Daoy (cell line): Measurements from ENCODE around the gene VAPA. TPM values are rescaled to one million over a fixed set of nuclear protein-coding genes. Genes with fewer than 3 reads are reported as not detected.

Experiments used
- DNase-seq: peaks from one replicate; pipeline ENCODE4 v3.0.0-alpha.2; 2015; ENCODE audit warnings: low read depth
- total RNA-seq: library from RNA; depleted of rRNA; stranded (reverse); fragments of >200 nt; shearing (Covaris generic); gene quantifications from 2 replicates; pipeline ENCODE4 v1.2.3, GENCODE V29; 2014

Gene VAPA
- total RNA-seq, 1 experiment from 2014 or later, result 323 TPM

DNA sequence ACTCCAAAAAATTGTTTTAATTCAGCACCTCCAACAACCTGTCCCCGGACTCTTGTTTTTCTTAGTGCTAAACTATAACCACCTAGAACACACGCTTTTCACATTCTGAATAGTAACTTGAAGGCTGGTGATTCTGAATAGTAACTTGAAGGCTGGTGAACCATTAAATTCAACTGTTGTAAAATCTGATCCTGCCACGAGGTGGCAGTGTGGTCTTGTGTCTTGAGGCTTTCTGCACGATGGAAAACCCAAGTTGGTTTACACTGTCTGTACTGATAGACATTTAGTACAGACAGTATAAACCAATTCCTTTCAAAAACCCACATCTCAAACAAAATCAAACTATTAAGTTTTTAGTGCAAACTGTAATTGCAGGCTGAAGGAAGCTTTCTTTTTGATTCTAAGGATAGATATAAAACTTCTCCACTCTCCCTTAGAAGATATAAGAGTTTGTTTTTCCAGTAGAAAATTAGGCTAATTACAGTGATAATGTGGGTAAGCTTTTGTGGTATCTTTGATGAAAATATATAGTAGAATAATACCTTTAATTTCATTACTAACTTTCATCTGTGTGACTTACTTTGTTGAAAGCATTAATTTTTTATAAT is 57.6 kb downstream of the VAPA start:
- DNase-seq, result peak; percentile 54

DNA sequence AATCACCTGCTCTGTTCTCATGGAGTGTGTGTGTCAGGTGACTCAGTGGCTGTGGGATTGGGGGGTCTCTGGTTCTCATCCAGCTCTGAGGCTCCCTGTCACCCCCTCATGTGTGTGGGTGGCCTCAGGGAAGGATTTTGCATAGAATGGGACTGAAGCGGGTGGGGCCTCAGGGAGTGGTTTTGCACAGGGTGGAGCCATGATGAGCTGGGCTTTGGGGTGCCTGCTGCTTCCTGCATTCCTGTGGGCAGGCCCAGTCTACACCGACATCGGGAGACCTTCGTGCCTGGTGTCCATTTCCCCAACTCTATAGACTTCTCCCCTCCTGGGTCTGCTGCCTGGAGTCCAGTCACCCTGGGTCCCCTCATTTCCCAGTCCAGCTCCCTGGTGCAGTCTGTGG is 59.7 kb downstream of the VAPA start:
- no peak for DNase-seq

DNA sequence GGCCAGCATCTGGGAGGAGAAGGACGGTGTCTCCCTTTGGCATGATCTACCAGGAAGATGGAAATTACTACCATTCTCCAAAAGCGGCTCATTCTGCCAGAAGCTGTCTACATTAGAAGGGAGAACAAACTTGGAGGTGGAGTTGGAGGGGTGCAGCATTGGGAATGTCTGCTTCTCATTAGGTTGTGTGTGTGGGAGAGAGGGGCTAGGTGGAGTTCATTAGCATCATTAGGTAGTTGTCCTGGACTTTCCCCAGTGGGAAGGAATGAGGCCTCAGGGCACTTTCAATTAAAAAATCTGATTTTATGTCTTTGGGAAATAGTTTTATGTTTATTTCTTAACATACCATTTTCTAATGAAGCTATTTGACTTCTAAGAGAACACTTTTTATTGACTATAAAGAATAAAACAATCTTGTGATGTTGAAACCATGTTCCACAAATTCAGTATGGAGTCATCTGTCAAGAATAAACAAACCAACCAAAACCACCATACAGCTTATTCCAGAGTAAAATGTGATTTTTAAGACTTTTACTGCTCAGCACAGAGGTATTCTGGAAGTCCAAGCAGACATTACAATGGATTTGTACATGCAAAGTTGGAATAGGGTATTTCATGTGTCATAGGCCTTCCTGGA is 60.6 kb downstream of the VAPA start:
- DNase-seq, result no peak

DNA sequence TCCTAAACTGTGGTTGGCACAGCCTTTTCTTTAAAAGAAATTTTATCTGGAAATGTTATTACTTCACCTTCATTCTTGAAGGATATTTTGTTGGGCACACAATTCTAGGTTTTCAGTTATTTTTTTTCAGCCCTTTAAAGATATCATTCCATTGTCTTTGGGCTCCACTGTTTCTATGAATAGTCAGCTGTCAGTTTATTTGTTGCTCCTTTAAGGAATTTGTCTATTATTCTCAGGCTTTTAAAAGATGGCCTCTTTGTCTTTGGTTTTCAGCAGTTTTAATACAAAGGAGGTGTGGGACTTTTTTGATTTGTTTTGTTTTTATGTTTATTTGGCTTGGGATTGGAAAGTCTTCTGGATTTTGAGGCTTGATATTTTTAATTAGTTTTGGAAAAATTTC is 61.8 kb downstream of the VAPA start:
- no peak for DNase-seq

DNA sequence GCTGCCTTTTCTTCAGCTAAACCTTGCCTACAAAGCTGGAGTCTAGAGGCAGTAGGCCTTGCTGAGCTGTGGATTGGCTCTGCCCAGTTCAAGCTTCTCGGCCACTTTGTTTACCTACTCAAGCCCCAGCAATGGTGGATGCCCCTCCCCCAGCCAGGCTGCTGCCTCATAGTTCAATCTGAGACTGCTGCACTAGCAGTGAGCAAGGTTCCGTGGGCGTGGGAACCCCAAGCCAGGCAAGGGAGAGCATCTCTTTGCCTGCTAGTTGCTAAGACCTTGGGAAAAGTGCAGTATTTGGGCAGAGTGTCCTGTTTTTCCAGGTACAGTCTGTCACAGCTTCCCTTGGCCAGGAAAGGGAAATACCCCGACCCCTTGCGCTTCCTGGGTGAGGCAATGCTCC is 68.9 kb downstream of the VAPA start:
- DNase-seq, result no peak

DNA sequence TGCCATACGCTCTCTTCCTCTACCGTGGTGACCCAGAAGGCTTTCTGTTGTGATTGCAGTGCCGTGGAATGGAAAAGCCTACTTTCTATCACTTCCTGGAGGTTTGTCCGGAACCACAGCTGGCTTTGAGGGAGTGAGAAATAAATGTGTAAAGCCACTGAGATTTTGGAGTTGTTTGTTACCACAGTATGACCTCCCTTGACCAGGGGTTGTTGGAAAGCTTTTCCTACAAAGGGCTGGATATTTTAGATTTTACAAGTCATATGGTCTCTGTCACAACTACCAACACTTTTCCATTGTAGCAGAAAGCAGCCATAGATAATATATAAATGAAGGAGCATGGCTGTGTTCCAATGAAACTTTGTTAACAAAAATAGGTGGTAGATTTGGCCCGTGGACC is 70.3 kb downstream of the VAPA start:
- no peak for DNase-seq

DNA sequence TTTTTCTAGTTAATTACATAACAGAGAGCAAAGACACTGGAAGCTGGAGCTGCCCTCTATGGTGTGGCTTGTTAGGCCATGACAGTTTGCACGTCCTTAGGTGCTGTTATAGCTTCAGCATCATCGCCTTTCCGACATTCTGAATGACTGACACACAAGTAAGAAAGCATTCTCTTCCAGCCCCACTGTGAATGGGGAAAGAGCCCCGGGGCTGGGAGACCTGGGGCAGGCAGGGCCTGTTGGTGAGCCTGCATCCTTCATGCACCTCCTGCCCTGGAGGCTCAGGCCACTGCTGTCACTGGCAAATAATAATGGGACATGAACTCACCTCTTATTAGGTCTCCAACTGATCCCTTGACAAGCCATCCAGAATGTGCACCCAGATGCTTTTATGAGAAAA is 71.8 kb downstream of the VAPA start:
- no peak for DNase-seq

DNA sequence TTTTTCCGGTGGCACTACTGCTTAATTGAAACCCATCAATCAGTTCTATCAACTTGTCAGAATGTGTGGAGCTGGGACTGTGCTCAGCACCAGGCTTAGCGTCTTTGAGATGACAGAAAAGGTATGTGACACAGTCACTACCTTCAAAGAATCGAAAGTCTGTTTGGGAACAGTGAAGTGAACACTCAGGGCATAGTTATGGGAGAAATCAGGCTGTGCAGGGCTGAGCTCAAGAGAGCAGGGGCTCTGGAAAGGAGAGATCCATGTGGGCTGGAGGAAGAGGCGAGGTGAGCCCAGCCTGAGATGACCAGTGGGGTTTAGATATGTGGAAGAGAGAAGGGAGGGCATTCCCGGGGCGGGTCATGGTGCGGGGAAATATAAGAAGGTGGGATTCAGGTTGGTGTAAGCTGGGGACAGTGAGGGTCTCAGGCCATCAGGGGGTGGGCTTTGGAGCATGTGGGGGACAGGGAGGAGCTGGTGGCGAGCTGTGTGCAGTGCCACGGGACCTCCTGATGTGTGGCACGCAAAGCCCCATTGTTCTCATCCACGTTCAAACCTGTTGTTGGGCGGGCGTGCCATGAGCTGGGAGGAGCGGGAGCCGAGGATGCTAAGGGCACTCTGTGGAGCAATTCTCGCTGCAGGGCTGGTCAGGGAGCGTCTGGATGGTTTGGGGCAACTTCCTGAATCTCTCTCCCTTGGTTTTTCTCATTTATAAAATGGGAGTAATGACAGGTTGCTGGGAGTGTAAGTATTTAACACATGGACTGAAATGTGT is 72.5 kb downstream of the VAPA start:
- no peak for DNase-seq

DNA sequence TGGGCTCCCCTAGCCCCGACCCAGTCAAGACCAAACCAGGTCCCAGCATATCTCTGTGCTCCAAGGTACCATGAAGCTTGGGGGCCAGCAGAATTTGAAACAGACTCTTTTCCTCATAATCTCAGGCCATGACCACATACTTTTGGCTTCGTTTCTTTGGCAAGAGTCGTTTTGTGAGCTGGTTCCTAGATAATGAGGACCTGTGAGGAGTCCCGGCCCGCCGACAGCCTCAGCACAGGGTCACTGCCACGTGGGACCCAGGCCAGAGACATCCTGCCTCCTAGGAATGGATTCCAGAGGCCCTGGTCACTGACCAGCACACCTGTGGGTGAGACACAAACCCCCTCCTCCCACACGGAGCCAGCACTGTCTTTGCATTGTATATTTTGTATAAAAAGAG is 73.5 kb downstream of the VAPA start:
- no peak for DNase-seq

DNA sequence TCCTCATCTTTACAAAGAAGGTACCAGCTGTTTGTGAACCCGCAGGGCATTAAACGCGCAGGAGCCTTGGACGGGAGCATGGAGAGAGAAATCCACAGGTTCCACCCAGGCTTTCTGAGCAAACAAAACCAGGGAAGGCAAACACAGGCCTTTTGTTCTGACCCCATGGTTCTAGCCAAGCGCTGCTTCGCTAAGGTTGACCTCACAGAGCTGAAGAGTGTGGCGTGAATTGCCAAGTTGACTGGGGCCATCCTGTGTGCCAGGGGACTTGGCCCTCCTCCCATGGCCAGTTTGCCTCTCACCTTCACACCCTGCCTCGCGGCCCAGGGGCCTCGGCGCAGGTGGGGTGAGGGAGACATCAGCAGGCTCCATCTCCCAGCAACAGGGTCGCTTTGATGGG is 74.1 kb downstream of the VAPA start:
- no peak for DNase-seq

DNA sequence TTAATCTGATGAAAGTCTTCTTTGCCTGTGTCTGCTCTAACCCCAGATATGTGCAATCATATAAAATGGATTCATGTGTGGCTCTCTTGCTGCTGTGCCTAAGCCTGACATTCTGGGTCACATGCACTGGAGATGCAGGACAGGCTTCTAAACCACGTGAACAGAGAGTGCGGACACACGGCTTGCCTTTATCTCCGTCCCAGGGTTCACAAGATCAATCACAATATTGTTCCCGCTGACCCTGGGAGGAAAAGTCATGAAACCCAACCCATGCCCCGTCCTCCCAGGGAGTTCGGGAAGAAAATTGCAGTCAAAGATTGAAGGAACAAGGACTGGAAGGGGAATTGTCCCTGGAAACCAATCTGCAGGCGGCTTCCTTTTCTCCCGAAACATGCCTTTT is 74.8 kb downstream of the VAPA start:
- no peak for DNase-seq

DNA sequence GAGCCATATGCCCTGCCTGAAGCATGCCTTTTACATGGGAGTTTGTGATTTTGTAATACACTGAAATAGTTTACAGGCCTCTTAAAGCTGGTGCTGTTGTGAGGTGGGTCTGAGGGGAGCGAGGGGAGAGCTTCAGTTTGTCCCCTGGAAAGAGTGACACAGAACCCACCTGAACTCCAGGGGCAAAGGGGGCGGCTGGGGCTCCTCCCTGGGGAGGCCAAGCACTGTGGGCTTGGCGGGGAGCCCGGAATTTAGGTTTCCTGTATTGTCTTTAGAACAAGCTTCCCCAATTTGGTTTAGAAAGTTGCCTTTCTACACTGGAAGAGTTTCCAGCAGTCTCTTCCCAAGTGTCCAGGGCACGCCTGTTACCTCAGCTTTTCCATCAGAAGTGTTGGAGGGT is 75.7 kb downstream of the VAPA start:
- no peak for DNase-seq

DNA sequence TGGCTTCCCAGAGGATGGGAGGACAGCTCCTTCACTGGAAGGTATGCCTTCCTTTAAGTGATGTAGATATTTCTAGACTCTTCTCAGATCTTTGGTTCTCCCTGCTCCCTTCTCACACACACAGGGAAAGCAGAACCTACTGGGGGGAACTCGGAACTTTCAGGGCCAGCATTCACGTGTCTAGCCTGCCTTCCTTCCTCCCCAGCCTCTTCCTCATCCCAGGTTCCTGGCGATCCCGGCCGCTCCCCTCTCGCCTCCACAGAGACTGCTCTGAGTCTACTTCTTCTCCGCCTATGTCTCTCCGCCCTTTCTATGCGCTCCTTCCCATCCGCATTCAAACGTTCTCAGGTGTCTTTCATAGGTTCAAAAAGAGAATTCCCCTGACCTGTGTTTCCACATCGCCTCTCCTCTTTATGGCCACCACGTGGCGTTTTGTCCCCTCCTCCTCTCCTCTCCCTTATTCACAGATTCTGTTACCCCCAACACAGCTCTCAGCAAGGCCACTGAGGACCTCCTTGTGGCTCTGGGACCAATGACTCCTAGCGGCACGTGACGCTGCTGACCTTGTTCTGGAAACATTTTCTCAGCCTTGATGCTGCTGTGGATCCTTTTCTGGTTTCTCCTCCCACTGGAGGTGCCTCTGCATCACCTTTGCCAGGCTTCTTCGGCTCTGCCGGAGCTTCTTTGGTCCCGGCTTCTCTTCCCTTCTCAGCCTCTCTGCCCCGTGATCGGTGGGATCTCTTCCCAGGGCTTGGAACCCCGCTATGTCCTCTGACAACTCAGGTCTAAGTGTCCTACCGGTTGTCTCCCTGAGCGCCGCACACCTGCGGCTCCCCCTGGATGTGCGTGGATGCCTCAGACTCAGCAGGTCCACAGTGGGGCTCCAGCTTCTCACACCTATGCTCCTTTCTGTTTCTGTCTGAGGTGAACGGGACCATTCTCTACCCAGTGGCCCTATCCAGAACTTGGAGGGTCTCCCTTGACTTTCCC is 77.5 kb downstream of the VAPA start:
- DNase-seq, result no peak

DNA sequence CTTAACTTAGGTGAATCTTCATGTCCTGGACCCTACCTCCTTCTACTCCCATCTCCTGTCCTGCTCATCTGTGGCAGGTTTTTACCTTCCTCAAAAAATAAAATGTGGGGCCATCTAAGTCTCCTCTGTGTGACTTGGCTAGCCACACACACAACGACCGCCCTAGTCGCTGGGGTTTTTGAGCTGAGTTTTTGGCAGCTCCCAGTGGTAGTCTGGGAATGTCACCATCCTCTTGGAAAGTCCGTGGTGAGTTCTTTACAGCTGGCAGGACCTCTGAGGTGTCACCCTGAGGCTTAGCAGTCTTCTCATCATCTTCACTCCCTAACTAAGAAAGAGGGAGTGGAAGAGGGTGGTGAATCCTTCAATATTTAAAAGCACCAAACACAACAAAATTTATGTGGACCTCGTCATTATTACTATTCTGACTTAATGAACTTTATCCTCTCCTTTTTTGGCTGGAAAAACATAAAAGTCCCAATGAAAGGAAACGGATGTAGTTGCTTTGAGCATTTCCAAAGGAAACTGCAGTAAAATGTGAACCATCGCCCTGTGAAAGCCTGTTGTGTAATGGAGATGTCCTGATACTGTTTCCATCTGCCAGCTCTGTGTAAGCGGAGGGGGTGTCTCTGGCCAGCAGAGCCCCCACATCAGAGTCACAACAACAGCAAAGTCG is 78.6 kb downstream of the VAPA start:
- no peak for DNase-seq

DNA sequence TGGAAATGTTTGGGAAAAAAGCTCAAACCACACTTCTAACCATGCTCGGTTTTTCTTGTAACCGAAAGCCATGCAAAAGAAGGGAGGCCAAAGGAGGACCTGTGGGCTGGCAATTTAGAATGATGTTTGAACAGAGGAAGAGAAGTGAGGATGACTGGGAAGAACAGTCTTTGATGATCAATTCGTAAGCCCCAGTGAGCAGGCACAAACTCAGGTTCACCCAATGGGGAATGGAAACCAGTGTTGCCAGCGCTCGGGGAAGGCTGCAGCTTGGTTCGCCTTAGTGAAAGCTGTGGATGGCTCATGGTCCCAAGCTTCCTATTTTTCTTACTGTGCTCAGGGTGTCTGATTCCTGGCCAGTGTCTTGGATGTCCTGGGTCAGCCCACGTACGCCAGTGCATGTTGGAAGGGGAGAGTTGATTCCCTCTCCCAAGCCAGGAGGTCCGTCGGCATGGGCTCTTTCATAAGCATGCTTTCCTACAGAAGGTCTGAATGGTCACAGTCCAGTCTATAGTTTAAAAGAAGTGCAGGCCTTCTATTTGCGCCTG is 79.2 kb downstream of the VAPA start:
- DNase-seq, result no peak

DNA sequence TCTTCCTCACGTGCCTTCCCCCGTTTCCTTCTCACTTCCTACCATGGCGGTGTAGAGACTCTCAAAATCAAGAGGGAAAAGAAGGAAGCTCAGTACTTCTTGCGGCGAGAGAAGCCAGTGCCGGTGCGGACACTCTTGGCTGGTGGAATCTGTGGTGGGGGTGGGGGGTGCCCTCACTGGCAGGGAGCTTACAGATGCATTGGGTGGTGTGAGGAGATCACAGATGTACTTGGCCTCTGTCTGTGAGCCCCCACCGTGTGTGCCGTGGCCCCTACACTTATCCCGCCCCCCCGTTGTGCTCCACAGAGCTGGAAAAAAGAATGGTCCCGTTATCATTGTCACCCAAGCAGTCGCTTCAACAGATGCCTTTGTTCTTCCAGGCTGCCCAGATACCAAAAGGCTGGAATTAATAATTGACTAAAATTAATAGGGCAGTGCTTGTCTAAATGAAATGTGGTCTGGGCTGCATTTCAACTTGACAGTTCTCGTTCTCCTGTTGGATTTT is 79.8 kb downstream of the VAPA start:
- no peak for DNase-seq

DNA sequence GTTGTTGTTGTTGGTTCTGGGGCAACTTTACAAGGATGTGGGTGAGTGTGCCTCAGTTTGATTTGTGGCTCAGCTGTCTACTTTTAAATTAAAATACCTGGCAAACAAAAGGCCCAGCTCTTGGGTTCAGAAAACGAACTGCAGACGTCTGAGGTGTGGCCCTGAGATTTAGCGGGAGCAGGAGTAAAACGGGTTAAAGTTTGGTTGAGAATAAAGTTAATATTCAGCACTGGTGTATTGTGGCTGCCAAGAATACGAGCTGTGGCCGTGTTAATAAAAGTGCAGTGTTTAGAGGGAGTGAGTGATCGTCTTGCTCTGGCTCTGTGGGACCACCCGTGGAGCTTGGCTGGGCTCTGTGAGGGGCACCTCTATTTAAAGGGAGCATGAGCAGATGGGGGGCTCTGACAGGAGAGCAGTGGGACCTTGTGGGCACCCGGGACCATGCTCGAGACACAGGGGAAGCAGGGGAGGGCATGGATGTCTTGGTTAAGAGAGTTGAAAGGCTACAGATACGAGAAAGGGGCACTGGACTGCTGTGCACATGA is 80.3 kb downstream of the VAPA start:
- DNase-seq, result no peak

DNA sequence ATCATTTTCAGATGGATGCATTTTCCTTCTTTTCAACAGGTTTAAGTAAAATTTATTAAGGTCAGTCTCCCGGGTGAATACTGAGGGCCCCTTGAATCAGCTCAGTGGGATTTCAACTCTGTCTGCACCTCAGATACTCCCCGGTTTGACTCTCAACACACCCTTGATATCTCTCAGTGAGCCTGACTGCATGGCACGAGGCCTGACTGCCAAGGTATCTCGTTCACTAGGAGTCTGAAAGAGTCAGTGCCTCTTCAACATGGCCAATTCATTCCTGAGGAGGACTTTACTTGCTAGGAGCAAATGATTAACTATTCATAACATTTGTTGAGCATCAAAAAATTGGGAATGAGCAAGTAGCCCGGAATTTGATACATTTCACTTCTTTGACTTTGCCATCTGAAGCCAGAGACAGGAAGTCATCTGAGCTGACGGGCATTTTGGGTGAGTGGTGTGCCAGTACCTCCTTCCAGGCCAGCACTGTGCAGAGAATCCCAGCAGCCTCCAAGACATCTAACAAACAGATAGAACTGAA is 81.0 kb downstream of the VAPA start:
- DNase-seq, result no peak

DNA sequence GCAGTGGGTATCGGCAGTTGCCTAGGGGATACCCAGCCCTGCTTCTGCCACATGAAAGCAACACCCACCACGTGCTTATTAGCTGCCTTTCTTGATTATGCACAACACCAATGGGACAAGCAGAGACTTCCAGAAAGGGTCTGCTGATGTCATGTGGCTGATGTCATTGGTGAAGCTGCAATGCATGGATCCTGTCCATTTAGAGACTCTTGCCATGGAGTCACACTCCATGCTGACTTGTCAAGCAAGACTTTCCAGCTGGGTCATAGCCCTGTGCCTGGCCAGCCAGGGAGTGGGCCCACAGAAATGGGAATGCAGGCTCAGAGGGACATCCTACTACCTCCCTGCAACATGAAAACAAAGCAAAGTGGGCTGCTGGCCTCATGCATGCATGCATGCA is 81.8 kb downstream of the VAPA start:
- DNase-seq, result no peak

DNA sequence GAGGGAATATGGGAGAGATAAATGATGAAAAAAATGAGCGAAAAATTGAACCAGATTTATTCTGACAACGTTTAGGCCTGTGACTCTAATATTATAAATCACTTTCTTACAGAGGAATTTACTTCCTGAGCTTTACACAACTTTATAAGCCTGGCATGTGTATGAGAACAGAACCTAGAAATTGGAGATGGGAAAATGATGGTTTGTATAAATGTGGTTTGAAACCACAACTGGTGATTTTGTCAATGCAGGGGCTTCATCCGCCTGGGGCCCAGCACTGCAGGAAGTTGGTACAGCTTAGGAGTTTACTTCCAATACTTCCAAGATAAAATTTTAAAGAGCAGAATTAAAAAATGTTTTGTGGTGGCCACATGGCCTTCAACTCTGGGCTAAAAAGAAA is 82.3 kb downstream of the VAPA start:
- DNase-seq, result no peak
